Esophagus mucosa (tissue), 1 donor: ENCODE results near the gene FAM83D. TPM values are rescaled to one million over a fixed set of nuclear protein-coding genes. Genes with fewer than 3 reads are reported as not detected.
"Not testable (repeated sequence)": the region's sequence is repeated elsewhere in the genome, so short reads cannot be mapped to it uniquely, and the experiment has no call there.

Source experiments
- ATAC-seq: fragments of 200-7000 bp; cut with Tn5 transposase; one replicate; pipeline ENCODE4 v1.9.1; 2020
- total RNA-seq: library from RNA; stranded (reverse); gene quantifications from one replicate; pipeline ENCODE4 v1.2.4, GENCODE V29; 2023
- donor health status: DM: yes; HTN: yes; CAD: no.

FAM83D gene
- total RNA-seq, 1 donor from 2014 or later, result 67.0 TPM

DNA sequence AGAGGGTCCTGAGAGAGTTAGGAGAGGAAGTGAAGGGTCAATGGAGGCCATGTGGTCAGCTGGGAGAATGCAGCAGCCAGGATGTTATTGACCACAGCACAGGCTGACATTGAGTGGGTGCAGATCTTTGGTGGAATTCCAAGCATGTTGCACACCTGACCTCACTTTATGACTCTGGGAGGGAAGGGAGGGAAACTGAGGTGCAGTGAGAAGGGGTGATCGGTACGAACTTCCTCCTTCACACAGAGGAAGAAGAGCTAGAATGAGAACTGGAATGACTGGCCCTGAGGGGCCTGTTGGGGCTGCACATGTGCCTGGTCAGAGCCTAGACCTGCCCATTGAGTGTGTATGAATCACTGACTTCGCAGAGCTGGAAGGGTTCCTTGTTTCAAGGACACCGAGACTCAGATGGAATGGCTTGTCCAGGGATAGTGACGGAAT lies 9.8 kb downstream of the FAM83D start:
- ATAC-seq, result peak; percentile 84

GRCh38 chr20:38937000-38937399 lies 10.8 kb downstream of the FAM83D start:
- ATAC-seq, result no peak

- peak; percentile 68 for ATAC-seq
These were observed 11.8 kb downstream of the FAM83D start for GRCh38 chr20:38937978-38938473.

DNA sequence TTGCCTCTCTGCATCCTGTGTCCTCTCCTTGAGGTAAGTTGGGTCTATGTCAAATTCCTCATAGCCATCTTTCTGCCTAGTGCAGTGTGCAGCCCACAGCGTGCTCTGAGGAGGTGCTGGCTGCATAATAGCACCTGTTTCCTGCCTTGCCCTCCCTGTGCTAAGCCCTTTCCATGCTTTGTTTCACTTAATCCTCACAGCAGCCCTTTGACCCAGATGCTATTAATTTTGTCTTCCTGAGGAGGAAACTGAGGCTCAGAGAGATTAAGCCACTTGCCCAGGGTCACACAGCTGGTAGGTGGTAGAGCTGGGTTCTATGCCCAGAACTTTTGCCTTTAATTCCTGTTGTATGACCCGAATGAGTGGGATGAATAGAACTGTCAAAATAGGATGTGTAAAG lies 13.5 kb downstream of the FAM83D start:
- no peak for ATAC-seq

DNA sequence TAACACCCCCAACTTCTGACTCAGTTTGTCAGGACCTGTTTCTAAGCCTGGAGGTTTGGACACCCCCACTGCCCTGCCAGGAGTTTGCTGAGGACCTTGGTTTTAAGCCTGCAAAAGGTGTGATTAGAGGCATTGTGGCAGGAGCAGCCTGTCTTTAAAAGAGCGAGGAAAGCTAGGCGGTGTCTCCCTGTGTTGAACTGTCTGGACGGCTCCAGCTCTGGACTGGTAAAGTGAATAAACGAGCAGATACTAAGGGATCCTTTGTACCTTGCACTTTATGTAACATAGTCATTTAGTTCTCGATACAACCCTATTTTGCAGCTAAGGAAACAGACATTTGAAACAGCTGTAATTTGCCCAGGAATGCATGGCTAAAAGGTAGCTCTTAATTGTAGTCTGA lies 14.4 kb downstream of the FAM83D start:
- ATAC-seq, result no peak

- no peak for ATAC-seq
These were observed 15.6 kb downstream of the FAM83D start for GRCh38 chr20:38941726-38942389.

DNA sequence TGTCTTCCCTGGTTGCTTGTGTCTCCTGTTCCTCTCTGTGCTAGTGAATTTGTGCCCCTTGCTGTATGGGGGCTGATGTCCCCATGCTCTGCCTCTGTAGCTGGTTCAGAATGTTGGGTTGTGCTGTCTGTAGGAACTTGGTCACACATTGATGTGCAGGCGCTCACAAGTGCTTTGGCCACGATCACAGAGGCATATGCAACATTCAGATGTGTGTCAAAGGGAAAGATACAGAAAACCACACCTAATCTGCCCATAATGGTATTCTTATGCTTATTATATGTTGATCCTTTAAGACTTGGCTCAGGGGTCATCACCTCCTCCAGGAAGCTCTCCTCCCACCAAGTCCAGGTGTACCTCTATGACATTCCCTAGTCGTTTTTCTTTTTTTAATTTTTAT lies 18.8 kb downstream of the FAM83D start:
- no peak for ATAC-seq

GRCh38 chr20:38946836-38947235 lies 20.6 kb downstream of the FAM83D start:
- no peak for ATAC-seq

DNA sequence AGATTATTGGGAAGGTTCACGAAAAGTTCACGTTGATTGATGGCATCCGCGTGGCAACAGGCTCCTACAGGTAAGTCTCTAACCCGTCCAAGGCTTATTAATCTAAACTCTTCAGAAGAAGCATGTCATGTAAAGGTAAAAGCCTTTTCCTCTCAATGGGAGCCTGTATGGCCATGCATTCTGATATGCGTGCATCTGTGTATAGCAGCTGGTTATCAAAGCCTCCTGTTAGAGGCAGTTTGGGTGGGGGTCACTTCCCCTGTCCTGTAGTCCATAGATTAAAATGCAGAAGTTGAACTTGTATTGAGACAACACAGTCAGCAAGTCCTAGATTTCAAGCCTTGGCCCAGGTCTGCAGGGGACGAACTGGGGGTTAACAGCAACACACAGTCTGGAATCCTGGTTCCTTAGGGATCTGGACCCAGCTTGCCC lies 21.7 kb downstream of the FAM83D start:
- peak; percentile 63 for ATAC-seq

- ATAC-seq, result no peak
These were observed 24.0 kb downstream of the FAM83D start for GRCh38 chr20:38950254-38950653.

GRCh38 chr20:38951611-38952010 lies 25.4 kb downstream of the FAM83D start:
- ATAC-seq, result no peak

- no peak for ATAC-seq
These were observed 25.9 kb downstream of the FAM83D start for GRCh38 chr20:38952153-38952552.

DNA sequence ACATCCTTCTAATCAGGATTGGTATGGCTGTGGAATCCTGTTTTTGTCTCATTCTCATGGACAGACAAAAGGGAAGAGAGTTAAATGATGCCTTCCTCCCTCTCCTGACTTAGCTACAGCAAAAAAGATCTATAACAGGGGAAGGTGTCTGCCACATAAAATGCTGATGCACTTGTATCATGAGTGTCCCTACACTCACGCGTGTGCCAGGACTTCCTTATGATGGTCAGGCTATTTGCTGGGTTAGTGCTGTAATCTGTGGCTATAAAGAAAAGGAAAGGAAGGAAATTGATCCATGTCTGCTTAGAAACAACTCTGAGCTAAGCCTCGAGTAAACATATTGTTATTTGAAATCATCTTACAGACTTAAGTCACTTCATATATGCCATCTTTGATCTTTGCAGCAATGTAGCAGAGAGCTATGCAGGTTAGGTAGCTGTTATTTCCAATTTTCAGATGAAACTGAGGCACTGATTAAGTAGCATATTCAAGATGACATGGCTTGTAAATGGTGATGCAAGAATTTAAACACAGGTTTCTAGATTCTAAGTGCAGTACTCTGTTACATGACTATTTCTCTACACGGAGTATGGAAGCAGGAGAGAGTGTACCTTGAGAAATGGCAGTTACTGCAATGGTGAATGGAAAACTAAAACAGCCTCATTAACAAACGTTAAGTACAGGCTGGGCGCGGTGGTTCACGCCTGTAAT lies 27.6 kb downstream of the FAM83D start:
- no peak for ATAC-seq

- no peak for ATAC-seq
These were observed 31.1 kb downstream of the FAM83D start for GRCh38 chr20:38957235-38957876.

- ATAC-seq, result no peak
These were observed 31.8 kb downstream of the FAM83D start for GRCh38 chr20:38957915-38958485.

DNA sequence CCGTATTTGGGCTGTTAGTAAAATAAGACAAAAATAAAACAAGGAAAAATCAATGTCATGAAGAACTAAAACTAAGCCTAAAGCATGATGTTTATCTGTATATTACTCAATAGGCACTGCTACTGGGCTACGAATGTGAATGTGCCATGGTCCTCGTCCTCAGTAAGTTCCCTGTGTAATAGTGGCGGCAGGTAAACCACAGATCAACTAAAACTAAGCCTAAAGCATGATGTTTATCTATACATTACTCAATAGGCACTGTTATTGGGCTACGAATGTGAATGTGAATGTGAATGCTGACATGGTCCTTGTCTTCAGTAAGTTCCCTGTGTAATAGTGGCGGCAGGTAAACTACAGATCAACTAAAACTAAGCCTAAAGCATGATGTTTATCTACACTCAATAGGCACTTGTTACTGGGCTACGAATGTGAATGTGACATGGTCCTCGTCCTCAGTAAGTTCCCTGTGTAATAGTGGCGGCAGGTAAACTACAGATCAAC lies 34.0 kb downstream of the FAM83D start:
- ATAC-seq, result not testable (repeated sequence)

DNA sequence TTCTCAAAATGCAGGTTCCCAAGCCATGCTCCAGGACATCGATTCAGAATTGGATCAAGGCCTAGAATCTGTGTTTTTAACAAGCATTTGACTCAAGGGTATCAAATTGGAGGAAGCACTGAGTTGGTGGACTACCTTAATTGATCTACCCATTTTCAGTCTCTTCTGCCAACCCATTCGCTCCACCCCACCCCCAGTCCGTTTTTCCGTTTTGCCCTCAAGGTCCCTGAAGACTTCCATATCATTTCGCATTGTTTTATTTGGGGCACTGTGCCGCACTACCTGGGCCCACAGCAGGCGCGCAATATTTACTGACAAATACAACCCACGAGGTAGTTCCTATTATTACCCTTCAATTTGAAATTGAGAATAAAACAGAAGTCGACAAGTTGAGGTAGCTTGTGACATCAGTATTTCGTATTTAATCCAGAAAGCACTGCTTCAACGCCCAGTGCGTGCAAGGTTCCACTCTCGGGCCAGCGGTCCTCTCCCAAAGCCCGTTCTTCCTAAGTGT lies 35.4 kb downstream of the FAM83D start:
- peak; percentile 0 for ATAC-seq

DNA sequence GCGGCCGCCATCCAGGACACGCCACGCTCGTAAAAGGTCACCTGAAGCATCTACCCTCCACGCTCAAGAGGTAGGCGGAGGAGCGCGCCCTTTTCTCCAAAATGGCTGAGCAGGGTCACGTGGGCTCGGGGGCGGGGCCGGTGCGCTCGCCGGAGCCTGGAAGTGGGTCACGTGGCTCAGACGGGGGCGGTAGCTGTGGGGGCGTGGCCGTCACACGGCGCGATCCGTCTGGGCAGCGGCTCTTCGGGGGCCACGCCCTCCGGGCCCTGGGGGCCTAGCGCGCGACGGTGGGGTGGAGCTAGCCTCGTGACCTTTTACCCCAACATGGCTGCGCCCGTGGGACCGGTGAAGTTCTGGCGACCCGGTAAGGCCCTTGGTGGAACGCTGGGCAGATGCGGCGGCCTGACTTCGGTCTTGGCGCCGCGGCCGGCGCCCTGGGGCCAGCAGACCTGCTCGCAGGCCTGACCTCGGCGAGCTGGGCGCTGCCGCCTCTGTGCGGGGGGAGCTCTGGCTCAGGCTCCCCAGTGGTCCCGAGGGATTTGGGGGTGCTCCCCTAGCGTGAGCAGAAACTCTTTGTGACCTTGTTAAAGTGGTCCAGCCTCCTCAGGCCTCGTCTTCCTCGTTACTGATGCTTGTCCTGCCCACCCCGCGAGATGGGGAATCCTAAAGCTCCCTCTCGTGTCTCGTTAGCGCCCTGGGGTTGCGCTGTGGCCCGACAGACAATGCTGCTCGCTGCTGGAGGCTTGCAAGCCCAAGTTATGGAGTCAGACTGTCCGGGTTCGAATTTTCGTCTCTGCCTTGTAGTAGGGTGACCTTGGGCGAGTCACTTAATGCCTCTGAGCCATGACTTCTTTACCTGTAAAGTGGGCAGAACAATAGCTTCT lies 36.1 kb downstream of the FAM83D start, which contains the start of gene DHX35:
Gene DHX35, plus strand, starts transcription at position 301 of the 884 bp plus-strand sequence. Its CDS starts 24 bp downstream, at position 325.
- peak; percentile 100 for ATAC-seq

DNA sequence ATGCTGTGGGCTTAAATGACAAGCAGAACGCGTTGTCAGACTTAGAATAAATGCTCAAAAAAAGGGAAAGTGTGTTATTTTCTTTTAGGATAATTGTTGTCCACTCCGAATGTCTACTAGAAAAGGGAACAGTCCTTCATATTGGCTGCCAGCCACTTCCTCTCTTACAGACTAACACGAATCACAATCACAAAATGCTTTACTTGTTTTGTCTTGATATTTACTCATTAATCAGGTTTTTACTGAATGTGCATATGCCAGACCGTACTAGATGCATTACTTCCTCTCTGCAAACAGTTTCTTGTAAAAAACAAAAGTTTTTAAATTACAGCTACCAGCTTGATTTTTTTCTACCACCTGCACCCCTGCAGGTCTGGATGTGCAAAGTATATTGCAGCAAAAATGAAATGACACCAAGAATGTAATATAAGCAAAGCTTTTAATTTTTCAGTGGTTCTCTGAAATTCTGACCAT lies 36.7 kb downstream of the FAM83D start:
- ATAC-seq, result no peak

DNA sequence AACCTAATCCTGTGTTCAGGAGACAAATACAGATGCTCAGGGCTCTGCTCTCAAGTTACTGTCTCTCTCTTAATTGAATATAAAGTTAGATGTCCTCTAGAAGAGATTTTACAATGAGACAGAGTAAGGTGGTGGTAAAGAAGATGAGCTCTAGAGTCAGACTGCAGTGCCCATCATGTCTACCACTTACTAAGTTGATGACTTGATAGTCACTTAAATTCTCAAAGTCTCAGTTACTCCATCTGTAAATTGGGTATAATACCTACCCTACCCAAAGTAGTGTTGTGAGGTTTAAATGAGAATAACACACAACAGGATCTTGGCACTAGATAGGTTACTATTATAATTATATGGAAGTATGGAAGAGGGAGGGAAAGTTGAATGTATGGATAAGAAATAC lies 37.5 kb downstream of the FAM83D start:
- no peak for ATAC-seq

DNA sequence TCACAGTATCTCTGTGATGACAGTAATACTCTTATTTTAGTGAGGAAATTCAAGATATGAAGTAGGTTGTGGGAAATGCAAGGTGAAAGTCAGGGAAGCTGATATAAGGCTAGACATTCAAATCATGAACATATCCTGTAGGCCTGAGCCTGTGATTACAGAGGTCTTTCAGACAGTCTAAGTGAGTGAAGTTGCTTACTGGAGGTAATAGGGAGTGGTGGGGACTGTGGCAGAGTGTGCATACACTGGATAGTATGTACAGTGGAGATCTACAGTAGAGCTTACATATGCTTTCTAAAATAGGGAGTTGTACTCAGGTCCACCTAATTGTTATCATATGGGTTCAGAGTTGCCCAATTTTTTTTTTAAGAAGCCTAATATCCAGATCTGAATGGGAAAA lies 39.0 kb downstream of the FAM83D start:
- ATAC-seq, result no peak
